CD4-positive, alpha-beta T cell treated with Interleukin-2 at 100 ng/mL for 4 hours (primary cell): ENCODE data around the gene CPSF7.
"Not testable (repeated sequence)": the region's sequence is repeated elsewhere in the genome, so short reads cannot be mapped to it uniquely, and the experiment has no call there.

Source experiments
- DNase-seq: peaks from one replicate; pipeline ENCODE4 v3.0.0-alpha.2; 2020; ENCODE audit warnings: low spot score

CPSF7 gene

GRCh38 chr11:61437496-61437895 lies 7.7 kb upstream of the CPSF7 start:
- no peak for DNase-seq

GRCh38 chr11:61430839-61431238 lies 1.1 kb upstream of the CPSF7 start:
- DNase-seq: not testable (repeated sequence)

- DNase-seq: peak; percentile 67
Measured at GRCh38 chr11:61429346-61429690, 457 bp downstream of the CPSF7 start.

- DNase-seq: no peak
Measured at GRCh38 chr11:61425367-61426131, 4.2 kb downstream of the CPSF7 start.

- no peak for DNase-seq
Measured at GRCh38 chr11:61422226-61422625, 7.5 kb downstream of the CPSF7 start.

GRCh38 chr11:61418136-61418535 lies 11.6 kb downstream of the CPSF7 start:
- no peak for DNase-seq

GRCh38 chr11:61417670-61418069 lies 12.1 kb downstream of the CPSF7 start:
- no peak for DNase-seq

- DNase-seq: no peak
Measured at GRCh38 chr11:61416941-61417340, 12.8 kb downstream of the CPSF7 start.

- DNase-seq: no peak
Measured at GRCh38 chr11:61415381-61415780, 14.4 kb downstream of the CPSF7 start.

GRCh38 chr11:61414547-61414946 lies 15.2 kb downstream of the CPSF7 start:
- no peak for DNase-seq

GRCh38 chr11:61413496-61413895 lies 16.3 kb downstream of the CPSF7 start:
- no peak for DNase-seq

GRCh38 chr11:61411589-61411988 lies 18.2 kb downstream of the CPSF7 start:
- DNase-seq: no peak

- DNase-seq: no peak
Measured at GRCh38 chr11:61406991-61407728, 22.6 kb downstream of the CPSF7 start.

GRCh38 chr11:61406067-61406466 lies 23.7 kb downstream of the CPSF7 start:
- DNase-seq: no peak

- DNase-seq: no peak
Measured at GRCh38 chr11:61404641-61405040, 25.1 kb downstream of the CPSF7 start.

GRCh38 chr11:61404103-61404502 lies 25.7 kb downstream of the CPSF7 start:
- no peak for DNase-seq

GRCh38 chr11:61403658-61404057 lies 26.1 kb downstream of the CPSF7 start:
- DNase-seq: no peak

GRCh38 chr11:61401573-61401972 lies 28.2 kb downstream of the CPSF7 start:
- DNase-seq: no peak

GRCh38 chr11:61401173-61401572 lies 28.6 kb downstream of the CPSF7 start:
- no peak for DNase-seq

- DNase-seq: peak; percentile 21
Measured at GRCh38 chr11:61392981-61393595, 36.7 kb downstream of the CPSF7 start.

- no peak for DNase-seq
Measured at GRCh38 chr11:61390161-61390560, 39.6 kb downstream of the CPSF7 start.

GRCh38 chr11:61384271-61385242 lies 45.2 kb downstream of the CPSF7 start:
- DNase-seq: no peak
